K562 (cell line): ENCODE results near the gene PLAC9. TPM values are rescaled to one million over a fixed set of nuclear protein-coding genes. Genes with fewer than 3 reads are reported as not detected.

ENCODE experiments used
- ARID1B ChIP-seq: fragments of 450-650 bp; IDR thresholded peaks from 2 replicates; pipeline ENCODE4 v1.6.1; 2016; ENCODE audit warnings: antibody characterized with exemption, mild to moderate bottlenecking, inconsistent platforms
- CBFA2T2 ChIP-seq: fragments of 450-650 bp; conservative IDR thresholded peaks from 2 replicates; pipeline ENCODE4 v1.6.1; 2017; ENCODE audit warnings: mild to moderate bottlenecking
- CCNT2 ChIP-seq: IDR thresholded peaks from 2 replicates; pipeline ENCODE4 v1.6.1; 2011; ENCODE audit warnings: borderline replicate concordance, low read depth, mild to moderate bottlenecking, moderate library complexity, mixed read lengths, low read length; ENCODE audit not compliant: insufficient read length; ENCODE audit errors: extremely low read depth
- DACH1 ChIP-seq: fragments of 450-650 bp; IDR thresholded peaks from 2 replicates; pipeline ENCODE4 v1.6.1; 2018; ENCODE audit not compliant: partially characterized antibody
- ETV1 ChIP-seq: fragments of 450-650 bp; conservative IDR thresholded peaks from 2 replicates; pipeline ENCODE4 v1.6.1; 2016; ENCODE audit warnings: missing genetic modification characterization, control low read depth, low read depth, missing compliant biosample characterization
- KLF13 ChIP-seq: fragments of 450-650 bp; IDR thresholded peaks from 2 replicates; pipeline ENCODE4 v1.6.1; 2016; ENCODE audit warnings: missing genetic modification characterization, low read depth, mild to moderate bottlenecking, missing compliant biosample characterization, moderate library complexity, borderline replicate concordance
- LCOR ChIP-seq: sonication (generic); formaldehyde crosslinking; IDR thresholded peaks from 2 replicates; pipeline ENCODE4 v1.8.0; 2022; ENCODE audit warnings: mild to moderate bottlenecking, missing genetic modification reagents
- NELFE ChIP-seq: IDR thresholded peaks from 2 replicates; pipeline ENCODE4 v1.6.1; 2011; ENCODE audit warnings: mild to moderate bottlenecking; ENCODE audit not compliant: insufficient read depth, insufficient read length
- NR2F6 ChIP-seq: fragments of 450-650 bp; formaldehyde crosslinking; IDR thresholded peaks from 2 replicates; pipeline ENCODE4 v1.4.0; 2020; ENCODE audit warnings: mild to moderate bottlenecking
- RBBP5 ChIP-seq: fragments of 200-600 bp; sonication (generic); IDR thresholded peaks from 2 replicates; pipeline ENCODE4 v1.6.1; 2012; ENCODE audit warnings: borderline replicate concordance, mild to moderate bottlenecking, low read length, control low read depth, inconsistent platforms; ENCODE audit not compliant: insufficient read depth, poor library complexity, severe bottlenecking
- SNRNP70 ChIP-seq: fragments of 200-400 bp; formaldehyde crosslinking; optimal IDR thresholded peaks from 2 replicates; pipeline ENCODE3; 2017; ENCODE audit warnings: low read depth, low read length
- TRIM28 ChIP-seq: fragments of 450-650 bp; IDR thresholded peaks from 2 replicates; pipeline ENCODE4 v1.6.1; 2017
- ZNF121 ChIP-seq: sonication (generic); formaldehyde crosslinking; conservative IDR thresholded peaks from 2 replicates; pipeline ENCODE4 v1.8.0; 2022; ENCODE audit warnings: missing genetic modification reagents
- ZNF217 ChIP-seq: sonication (generic); formaldehyde crosslinking; IDR thresholded peaks from 2 replicates; pipeline ENCODE4 v1.8.0; 2022; ENCODE audit warnings: mild to moderate bottlenecking, missing genetic modification reagents
- ZNF224 ChIP-seq: sonication (generic); formaldehyde crosslinking; IDR thresholded peaks from 2 replicates; pipeline ENCODE4 v1.8.0; 2022; ENCODE audit warnings: mild to moderate bottlenecking, missing genetic modification reagents
- polyA plus RNA-seq, 8 experiments: library from polyadenylated mRNA; depleted of rRNA in 4 of 8; stranded (reverse) in 5 of 8; unstranded in 3 of 8; fragments of >200 nt; fragmentation: Nextera tagmentation in 2 of 8; fragmentation: Illumina TruSeq in 1 of 8; extraction: Ambion mirVana in 2 of 8; extraction: Trizol in 1 of 8; gene quantifications; 2 replicates each; pipeline versions ENCODE4 v1.2.1 to v1.2.3, GENCODE V29; 2011 to 2014; ENCODE audit warnings: inconsistent platforms in 1 of 8, missing spikeins in 1 of 8
- total RNA-seq, 7 experiments: library from RNA; depleted of rRNA in 6 of 7; stranded (reverse); fragments of >200 nt in 6 of 7; fragmentation: Illumina TruSeq in 2 of 7; extraction: Trizol in 2 of 7; gene quantifications; 2 replicates each; pipeline versions ENCODE4 v1.2.1 to v1.2.3, GENCODE V29; 2011 to 2021; ENCODE audit warnings: low replicate concordance in 1 of 7
- TF ChIP-seq, protein P1 (sequence below): fragments of 250-450 bp; sonication (Bioruptor Pico); IDR thresholded peaks from 2 replicates; pipeline ENCODE4 v1.8.0; 2021; ENCODE audit warnings: moderate library complexity, mild to moderate bottlenecking, inconsistent platforms
- TF ChIP-seq, protein P2 (sequence below): fragments of 250-450 bp; sonication (Bioruptor Pico); IDR thresholded peaks from 2 replicates; pipeline ENCODE4 v1.8.0; 2022; ENCODE audit warnings: moderate library complexity, mild to moderate bottlenecking, inconsistent platforms
- TF ChIP-seq, protein P3 (sequence below), 2 experiments: fragments of 450-650 bp; IDR thresholded peaks; 2 replicates each; pipeline ENCODE4 v1.6.1; 2016; ENCODE audit warnings: mild to moderate bottlenecking in 2 of 2, borderline replicate concordance in 1 of 2, low read depth in 1 of 2, moderate library complexity in 1 of 2

The PLAC9 gene
- total and polyA plus RNA-seq, 9 of the 15 experiments (the other 6 are each of a cell fraction or from before 2014, with no cell fraction given), result not detected

DNA sequence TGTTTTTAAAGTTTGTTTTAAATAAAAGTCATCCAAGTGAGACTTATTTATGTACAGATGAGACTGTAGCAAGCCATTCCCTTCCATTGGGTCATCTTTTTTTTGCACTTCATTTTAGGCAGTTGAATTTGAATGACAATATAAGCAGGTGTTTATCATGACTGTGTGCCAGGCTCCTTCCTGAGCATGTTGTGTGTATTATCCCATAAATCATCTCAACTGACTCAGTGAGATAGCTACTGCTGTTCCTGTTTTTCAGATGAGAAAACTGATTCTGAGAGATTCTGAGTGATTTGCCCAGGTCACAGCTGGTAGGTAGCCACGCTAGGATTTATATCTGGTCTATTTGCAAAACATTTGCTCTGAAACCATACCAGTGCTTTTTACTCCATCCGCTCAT, 42.4 kb upstream of the PLAC9 start (continued):
- TF ChIP-seq, protein P1, sequence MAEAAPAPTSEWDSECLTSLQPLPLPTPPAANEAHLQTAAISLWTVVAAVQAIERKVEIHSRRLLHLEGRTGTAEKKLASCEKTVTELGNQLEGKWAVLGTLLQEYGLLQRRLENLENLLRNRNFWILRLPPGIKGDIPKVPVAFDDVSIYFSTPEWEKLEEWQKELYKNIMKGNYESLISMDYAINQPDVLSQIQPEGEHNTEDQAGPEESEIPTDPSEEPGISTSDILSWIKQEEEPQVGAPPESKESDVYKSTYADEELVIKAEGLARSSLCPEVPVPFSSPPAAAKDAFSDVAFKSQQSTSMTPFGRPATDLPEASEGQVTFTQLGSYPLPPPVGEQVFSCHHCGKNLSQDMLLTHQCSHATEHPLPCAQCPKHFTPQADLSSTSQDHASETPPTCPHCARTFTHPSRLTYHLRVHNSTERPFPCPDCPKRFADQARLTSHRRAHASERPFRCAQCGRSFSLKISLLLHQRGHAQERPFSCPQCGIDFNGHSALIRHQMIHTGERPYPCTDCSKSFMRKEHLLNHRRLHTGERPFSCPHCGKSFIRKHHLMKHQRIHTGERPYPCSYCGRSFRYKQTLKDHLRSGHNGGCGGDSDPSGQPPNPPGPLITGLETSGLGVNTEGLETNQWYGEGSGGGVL (CRISPR knock-in tag), result no peak
- no peak for TF ChIP-seq LCOR
- no peak for TF ChIP-seq KLF13 (tag)
- TF ChIP-seq DACH1, result no peak
- 0 out of 2 replicates have a peak, but pooled peaks have one; percentile 8 for TF ChIP-seq ETV1
- no peak for TF ChIP-seq TRIM28
- TF ChIP-seq RBBP5, result no peak
- 0 out of 2 replicates have a peak, but pooled peaks have one; percentile 12 for TF ChIP-seq ARID1B
- TF ChIP-seq NR2F6 (CRISPR knock-in tag), result no peak
- TF ChIP-seq CCNT2, result no peak
- no peak for TF ChIP-seq ZNF121 (CRISPR knock-in tag)
- TF ChIP-seq CBFA2T2, result 0 out of 2 replicates have a peak, but pooled peaks have one; percentile 5
- TF ChIP-seq ZNF224 (CRISPR knock-in tag), result no peak
- TF ChIP-seq NELFE, result no peak
- TF ChIP-seq, protein P2, sequence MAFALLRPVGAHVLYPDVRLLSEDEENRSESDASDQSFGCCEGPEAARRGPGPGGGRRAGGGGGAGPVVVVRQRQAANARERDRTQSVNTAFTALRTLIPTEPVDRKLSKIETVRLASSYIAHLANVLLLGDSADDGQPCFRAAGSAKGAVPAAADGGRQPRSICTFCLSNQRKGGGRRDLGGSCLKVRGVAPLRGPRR, result no peak
- TF ChIP-seq ZNF217 (CRISPR knock-in tag), result no peak
- TF ChIP-seq SNRNP70, result no peak
- TF ChIP-seq, protein P3, sequence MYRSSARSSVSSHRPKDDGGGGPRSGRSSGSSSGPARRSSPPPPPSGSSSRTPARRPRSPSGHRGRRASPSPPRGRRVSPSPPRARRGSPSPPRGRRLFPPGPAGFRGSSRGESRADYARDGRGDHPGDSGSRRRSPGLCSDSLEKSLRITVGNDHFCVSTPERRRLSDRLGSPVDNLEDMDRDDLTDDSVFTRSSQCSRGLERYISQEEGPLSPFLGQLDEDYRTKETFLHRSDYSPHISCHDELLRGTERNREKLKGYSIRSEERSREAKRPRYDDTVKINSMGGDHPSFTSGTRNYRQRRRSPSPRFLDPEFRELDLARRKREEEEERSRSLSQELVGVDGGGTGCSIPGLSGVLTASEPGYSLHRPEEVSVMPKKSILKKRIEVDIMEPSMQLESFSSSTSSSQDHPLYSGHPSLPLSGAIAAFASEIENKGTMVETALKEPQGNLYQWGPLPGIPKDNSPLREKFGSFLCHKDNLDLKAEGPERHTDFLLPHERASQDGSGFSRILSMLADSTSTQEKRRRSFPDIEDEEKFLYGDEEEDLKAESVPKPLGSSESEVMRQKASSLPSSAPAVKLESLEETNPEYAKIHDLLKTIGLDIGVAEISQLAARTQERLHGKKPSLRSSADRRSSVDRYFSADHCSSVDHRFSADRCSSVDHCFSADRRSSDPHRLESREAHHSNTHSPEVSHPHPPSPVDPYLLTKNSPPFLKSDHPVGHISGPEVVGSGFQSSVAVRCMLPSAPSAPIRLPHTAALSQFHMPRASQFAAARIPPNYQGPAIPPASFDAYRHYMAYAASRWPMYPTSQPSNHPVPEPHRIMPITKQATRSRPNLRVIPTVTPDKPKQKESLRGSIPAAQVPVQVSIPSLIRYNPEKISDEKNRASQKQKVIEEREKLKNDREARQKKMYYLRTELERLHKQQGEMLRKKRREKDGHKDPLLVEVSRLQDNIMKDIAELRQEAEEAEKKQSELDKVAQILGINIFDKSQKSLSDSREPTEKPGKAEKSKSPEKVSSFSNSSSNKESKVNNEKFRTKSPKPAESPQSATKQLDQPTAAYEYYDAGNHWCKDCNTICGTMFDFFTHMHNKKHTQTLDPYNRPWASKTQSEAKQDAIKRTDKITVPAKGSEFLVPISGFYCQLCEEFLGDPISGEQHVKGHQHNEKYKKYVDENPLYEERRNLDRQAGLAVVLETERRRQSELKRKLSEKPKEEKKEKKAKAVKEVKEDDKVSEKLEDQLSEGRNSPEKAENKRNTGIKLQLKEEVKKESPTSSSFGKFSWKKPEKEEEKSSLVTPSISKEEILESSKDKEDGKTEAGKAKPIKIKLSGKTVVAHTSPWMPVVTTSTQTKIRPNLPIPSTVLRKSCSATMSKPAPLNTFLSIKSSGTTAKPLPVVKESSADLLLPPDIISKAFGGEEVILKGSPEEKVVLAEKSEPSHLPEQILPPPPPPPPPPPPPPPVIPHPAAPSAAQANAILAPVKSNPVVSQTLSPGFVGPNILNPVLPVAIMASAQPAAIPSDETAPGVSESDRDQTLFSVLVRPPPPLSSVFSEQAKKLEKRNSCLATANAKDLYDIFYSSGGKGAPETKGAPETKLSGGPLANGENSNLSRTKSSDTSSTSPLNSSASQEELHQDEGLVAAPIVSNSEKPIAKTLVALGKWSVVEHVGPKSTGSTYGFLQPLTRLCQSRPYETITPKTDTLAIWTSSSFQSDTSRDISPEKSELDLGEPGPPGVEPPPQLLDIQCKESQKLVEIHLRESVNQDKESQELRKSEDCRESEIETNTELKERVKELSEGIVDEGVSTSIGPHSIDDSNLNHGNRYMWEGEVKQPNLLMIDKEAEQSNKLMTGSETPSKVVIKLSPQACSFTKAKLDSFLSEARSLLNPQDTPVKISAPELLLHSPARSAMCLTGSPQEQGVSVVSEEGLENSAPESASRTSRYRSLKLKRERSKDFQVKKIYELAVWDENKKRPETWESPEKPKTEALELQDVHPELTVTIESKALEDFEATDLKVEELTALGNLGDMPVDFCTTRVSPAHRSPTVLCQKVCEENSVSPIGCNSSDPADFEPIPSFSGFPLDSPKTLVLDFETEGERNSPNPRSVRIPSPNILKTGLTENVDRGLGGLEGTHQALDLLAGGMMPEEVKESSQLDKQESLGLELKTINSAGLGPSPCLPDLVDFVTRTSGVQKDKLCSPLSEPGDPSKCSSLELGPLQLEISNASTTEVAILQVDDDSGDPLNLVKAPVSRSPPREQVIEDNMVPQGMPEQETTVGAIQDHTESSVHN (IDR thresholded peaks at IDR 0.05; ENCODE audit: borderline replicate concordance in 1 of 2, low read depth in 1 of 2), result no peak
